Measurements from ENCODE around the gene EIF4EBP3. TPM values are rescaled to one million over a fixed set of nuclear protein-coding genes. Genes with fewer than 3 reads are reported as not detected.

The EIF4EBP3 gene
- total RNA-seq, 4 donors from 2014 or later, result 38.6 to 118 (median 51.8) TPM

DNA sequence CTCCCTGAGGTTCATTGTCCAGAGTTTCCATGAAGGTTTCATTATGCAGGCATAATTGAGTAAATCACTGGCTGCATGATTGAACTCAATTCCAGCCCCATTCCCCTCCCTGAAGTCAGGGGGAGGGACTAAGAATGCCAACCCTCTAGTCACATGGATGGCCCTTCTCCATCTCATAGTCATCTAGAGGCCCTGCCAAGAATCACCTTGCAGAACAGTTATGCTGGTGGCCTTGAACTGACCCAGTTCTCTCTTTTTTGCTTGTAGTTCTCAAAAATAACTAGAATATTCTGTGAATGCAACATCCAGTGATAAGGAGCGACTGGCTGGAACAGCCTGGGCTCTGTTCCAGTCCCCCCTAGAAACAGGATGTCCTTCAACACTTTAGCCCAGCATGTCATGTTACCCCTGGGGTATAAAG lies 48.9 kb downstream of the EIF4EBP3 start:
- intact Hi-C loops (cut with DNase I; ENCODE audit: low total_unique reads) (no loop called here), in situ Hi-C loops (cut with MboI; ENCODE audit: low sequenced_read_pairs in 4 of 4) (no loop called here)
- Histone ChIP-seq H3K4me1 (peaks cover 17 to 24% of the 10 kb centered on the region in 2 donors), H3K27ac (peak overlapping the region; percentile 28 to 86 (median 68)), H3K27me3 (no peaks in the 10 kb centered on the region), H3K36me3 (no peaks in the 10 kb centered on the region), H3K9me3 (no peaks in the 10 kb centered on the region), H3K4me3 (no peak overlapping the region)
- DNase-seq, result peak; percentile 36 to 67
- peak; percentile 76 to 84 for ATAC-seq
- TF ChIP-seq, protein P1, sequence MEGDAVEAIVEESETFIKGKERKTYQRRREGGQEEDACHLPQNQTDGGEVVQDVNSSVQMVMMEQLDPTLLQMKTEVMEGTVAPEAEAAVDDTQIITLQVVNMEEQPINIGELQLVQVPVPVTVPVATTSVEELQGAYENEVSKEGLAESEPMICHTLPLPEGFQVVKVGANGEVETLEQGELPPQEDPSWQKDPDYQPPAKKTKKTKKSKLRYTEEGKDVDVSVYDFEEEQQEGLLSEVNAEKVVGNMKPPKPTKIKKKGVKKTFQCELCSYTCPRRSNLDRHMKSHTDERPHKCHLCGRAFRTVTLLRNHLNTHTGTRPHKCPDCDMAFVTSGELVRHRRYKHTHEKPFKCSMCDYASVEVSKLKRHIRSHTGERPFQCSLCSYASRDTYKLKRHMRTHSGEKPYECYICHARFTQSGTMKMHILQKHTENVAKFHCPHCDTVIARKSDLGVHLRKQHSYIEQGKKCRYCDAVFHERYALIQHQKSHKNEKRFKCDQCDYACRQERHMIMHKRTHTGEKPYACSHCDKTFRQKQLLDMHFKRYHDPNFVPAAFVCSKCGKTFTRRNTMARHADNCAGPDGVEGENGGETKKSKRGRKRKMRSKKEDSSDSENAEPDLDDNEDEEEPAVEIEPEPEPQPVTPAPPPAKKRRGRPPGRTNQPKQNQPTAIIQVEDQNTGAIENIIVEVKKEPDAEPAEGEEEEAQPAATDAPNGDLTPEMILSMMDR (IDR thresholded peaks at IDR 0.05 in 4 of 5, conservative IDR thresholded peaks at IDR 0.05 in 1 of 5), result no peak
- TF ChIP-seq POLR2A (IDR thresholded peaks at IDR 0.05), result no peak

DNA sequence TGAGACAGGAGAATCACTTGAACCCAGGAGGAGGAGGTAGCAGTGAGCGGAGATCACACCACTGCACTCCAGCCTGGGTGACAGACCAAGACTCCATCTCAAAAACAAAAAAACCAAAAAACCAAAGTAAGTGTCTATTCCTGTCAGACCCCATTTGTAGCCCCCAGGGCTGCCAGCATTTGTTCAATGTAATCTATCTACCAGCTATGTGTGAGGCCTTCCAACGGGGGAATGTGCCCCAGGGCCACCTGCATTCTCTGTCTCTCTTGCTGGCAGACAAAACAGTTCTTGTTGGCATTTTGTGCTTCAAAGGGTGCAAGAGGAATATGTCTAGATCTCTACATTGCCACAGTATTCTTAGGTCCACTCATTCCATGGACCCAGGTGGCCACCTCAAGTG lies 51.4 kb downstream of the EIF4EBP3 start:
- H3K36me3 ChIP-seq, result no peaks in the 10 kb centered on the region
- ATAC-seq (no peak), DNase-seq (no peak)
- peaks cover 17 to 24% of the 10 kb centered on the region in 2 donors for H3K4me1 ChIP-seq
- no peak for TF ChIP-seq POLR2A (IDR thresholded peaks at IDR 0.05)
- TF ChIP-seq, protein P1 (IDR thresholded peaks at IDR 0.05 in 4 of 5, conservative IDR thresholded peaks at IDR 0.05 in 1 of 5), result no peak
- in situ Hi-C loops (cut with MboI; ENCODE audit: low sequenced_read_pairs in 4 of 4) (no loop called here), intact Hi-C loops (cut with DNase I; ENCODE audit: low total_unique reads) (no loop called here)
- H3K9me3 ChIP-seq, result no peaks in the 10 kb centered on the region
- H3K4me3 ChIP-seq, result no peak overlapping the region
- H3K27me3 ChIP-seq, result no peaks in the 10 kb centered on the region
- H3K27ac ChIP-seq, result no peak overlapping the region

Small RNA genes lying within 50 kb of the gene (microRNA-seq; reads per million reads assigned to microRNA genes)
- gene MIR6831 (ENCODE audit: borderline replicate concordance in 2 of 2), result 0 reads per million in 2 donors

Other genes starting within 250 kb of the EIF4EBP3 start
- gene PFDN1, start 244.6 kb upstream of the EIF4EBP3 start, total RNA-seq, result 10 to 100 TPM; 47.9 to 81.0 (median 77.9) TPM
- 10 to 100 TPM in 3 of 4 donors, 1 to 10 TPM in 1; 5.3 to 22.2 (median 17.6) TPM for gene HBEGF, start 201.1 kb upstream of the EIF4EBP3 start, total RNA-seq
- gene SLC4A9, start 187.5 kb upstream of the EIF4EBP3 start, total RNA-seq, result not detected
- gene ANKHD1, start 145.8 kb upstream of the EIF4EBP3 start, total RNA-seq, result 10 to 100 TPM; 51.3 to 93.6 (median 72.7) TPM
- gene SRA1, start 9.8 kb downstream of the EIF4EBP3 start, total RNA-seq, result 10 to 100 TPM; 34.1 to 67.3 (median 40.6) TPM
- gene APBB3, start 16.9 kb downstream of the EIF4EBP3 start, total RNA-seq, result 10 to 100 TPM in 2 of 4 donors, 1 to 10 TPM in 2; 4.1 to 12.5 (median 9.0) TPM
- gene SLC35A4, start 17.2 kb downstream of the EIF4EBP3 start, total RNA-seq, result 100 to 1,000 TPM in 2 of 4 donors, 10 to 100 TPM in 2; 71.7 to 152 (median 114) TPM
- gene CD14, start 85.5 kb downstream of the EIF4EBP3 start, total RNA-seq, result 10 to 100 TPM; 12.2 to 22.9 (median 16.1) TPM
- gene TMCO6, start 91.8 kb downstream of the EIF4EBP3 start, total RNA-seq, result 10 to 100 TPM in 2 of 4 donors, 1 to 10 TPM in 2; 5.1 to 15.4 (median 9.5) TPM
- 100 to 1,000 TPM in 2 of 4 donors, 10 to 100 TPM in 2; 86.9 to 121 (median 102) TPM for gene NDUFA2, start 100.0 kb downstream of the EIF4EBP3 start, total RNA-seq
- 100 to 1,000 TPM in 3 of 4 donors, 10 to 100 TPM in 1; 94.5 to 169 (median 143) TPM for gene IK, start 100.2 kb downstream of the EIF4EBP3 start, total RNA-seq
- gene WDR55, start 117.2 kb downstream of the EIF4EBP3 start, total RNA-seq, result 10 to 100 TPM; 10.9 to 18.7 (median 15.1) TPM
- 1 to 10 TPM in 2 of 4 donors, under 1 TPM in 1, not detected in 1; 0.20 to 5.0 (median 1.8) TPM for gene DND1, start 125.9 kb downstream of the EIF4EBP3 start, total RNA-seq
- 10 to 100 TPM; 38.2 to 72.9 (median 59.4) TPM for gene HARS1, start 143.7 kb downstream of the EIF4EBP3 start, total RNA-seq
- gene HARS2, start 143.8 kb downstream of the EIF4EBP3 start, total RNA-seq, result 10 to 100 TPM; 25.2 to 36.0 (median 27.0) TPM
- 10 to 100 TPM; 44.2 to 56.5 (median 51.9) TPM for gene ZMAT2, start 152.8 kb downstream of the EIF4EBP3 start, total RNA-seq
- not detected for gene PCDHA1, start 238.5 kb downstream of the EIF4EBP3 start, total RNA-seq
- gene PCDHA2, start 247.2 kb downstream of the EIF4EBP3 start, total RNA-seq, result under 1 TPM in 1 of 4 donors, not detected in 3; 0.12 TPM